ENCODE measurements around the gene SLC9A8.

SLC9A8 gene

GRCh38 chr20:49941456-49941855 lies 128.8 kb downstream of the SLC9A8 start:
- no peak for TF ChIP-seq TCF12 (IDR thresholded peaks at IDR 0.05; ENCODE audit: low read depth)
- no peak for TF ChIP-seq REST (IDR thresholded peaks at IDR 0.05; ENCODE audit: low read depth)
- TF ChIP-seq, protein P1, sequence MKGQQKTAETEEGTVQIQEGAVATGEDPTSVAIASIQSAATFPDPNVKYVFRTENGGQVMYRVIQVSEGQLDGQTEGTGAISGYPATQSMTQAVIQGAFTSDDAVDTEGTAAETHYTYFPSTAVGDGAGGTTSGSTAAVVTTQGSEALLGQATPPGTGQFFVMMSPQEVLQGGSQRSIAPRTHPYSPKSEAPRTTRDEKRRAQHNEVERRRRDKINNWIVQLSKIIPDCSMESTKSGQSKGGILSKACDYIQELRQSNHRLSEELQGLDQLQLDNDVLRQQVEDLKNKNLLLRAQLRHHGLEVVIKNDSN (IDR thresholded peaks at IDR 0.05), result no peak
- no peak for TF ChIP-seq CREB1 (IDR thresholded peaks at IDR 0.05; ENCODE audit: low read depth)
- TF ChIP-seq MAX (IDR thresholded peaks at IDR 0.05), result no peak
- no peak for TF ChIP-seq CEBPB (IDR thresholded peaks at IDR 0.05)
- no peak for TF ChIP-seq YY1 (IDR thresholded peaks at IDR 0.05; ENCODE audit: low read depth)
- TF ChIP-seq FOXM1 (IDR thresholded peaks at IDR 0.05; ENCODE audit: borderline replicate concordance, low read depth), result no peak
- no peak for TF ChIP-seq ZBTB7A (IDR thresholded peaks at IDR 0.05; ENCODE audit: low read depth)
- TF ChIP-seq NFIC (IDR thresholded peaks at IDR 0.05), result no peak
- TF ChIP-seq TEAD4 (IDR thresholded peaks at IDR 0.05), result no peak
- TF ChIP-seq EP300 (IDR thresholded peaks at IDR 0.05; ENCODE audit: borderline replicate concordance), result no peak
- no peak for TF ChIP-seq RAD21 (IDR thresholded peaks at IDR 0.05; ENCODE audit: low read depth)
- no peak for TF ChIP-seq TAF1 (IDR thresholded peaks at IDR 0.05; ENCODE audit: low read depth)
- TF ChIP-seq EGR1 (IDR thresholded peaks at IDR 0.05), result no peak

Measured in Ishikawa (cell line).